ENCODE data around the gene PIGH.
A peak's percentile ranks its signal among the peaks of the same experiment; 100 is the strongest.
"Not testable (repeated sequence)": the region's sequence is repeated elsewhere in the genome, so short reads cannot be mapped to it uniquely, and the experiment has no call there.

The PIGH gene

DNA sequence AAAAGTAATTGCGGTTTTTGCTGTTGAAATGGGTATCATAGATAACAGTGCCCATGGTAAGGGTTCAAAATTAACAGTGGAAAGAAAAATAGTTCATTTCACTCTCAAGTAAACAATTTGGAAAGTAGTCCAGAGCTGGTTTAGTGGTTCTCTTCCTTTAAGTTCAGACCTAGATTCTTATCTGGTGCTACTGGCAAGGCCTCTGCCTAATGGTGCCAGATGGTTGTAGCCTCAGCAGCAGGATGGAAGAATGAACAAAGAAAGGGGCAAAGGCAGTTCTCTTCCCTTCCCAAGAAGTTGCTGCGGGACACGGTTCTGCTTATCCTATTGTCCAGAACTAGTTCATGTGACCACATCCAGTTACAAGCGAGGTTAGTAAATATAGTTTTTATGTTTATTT is 30.1 kb upstream of the PIGH start:
- no peaks in the 10 kb centered on the region for H3K9me3 ChIP-seq (replicated peaks; ENCODE audit: low read length)
- no peaks in the 10 kb centered on the region for H3K4me1 ChIP-seq (ENCODE audit: control insufficient read depth, insufficient read depth, low read length)
- no peak overlapping the region for H3K4me3 ChIP-seq (ENCODE audit: low read length)
- peaks cover 13% of the 10 kb centered on the region for H3K27me3 ChIP-seq (ENCODE audit: control insufficient read depth, insufficient read depth, low read length)
- H3K9ac ChIP-seq (ENCODE audit: low read depth, low read length): no peak overlapping the region
- H3K4me2 ChIP-seq (ENCODE audit: low read length): no peak overlapping the region
- H3K36me3 ChIP-seq (ENCODE audit: insufficient read depth, low read length): no peaks in the 10 kb centered on the region

DNA sequence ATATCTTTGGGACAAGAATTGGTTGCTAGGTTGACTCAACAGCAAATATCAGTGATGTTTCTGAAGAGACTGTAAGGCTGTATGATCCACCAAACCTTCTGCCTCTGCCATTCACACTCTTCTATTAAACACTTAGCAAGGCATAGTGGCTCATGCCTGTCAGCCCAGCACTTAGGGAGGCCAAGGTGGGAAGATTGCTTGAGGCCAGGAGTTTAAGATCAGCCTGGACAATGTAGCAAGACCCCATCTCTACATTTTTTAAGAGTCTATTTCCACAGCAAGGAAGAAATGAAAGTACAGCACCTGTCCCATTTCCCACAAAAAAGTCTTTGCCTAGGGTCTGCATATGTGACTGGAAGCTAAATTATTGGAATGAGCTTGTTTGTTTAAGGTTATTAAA is 27.5 kb upstream of the PIGH start:
- Histone ChIP-seq H3K4me1 (ENCODE audit: control insufficient read depth, insufficient read depth, low read length) (peaks cover 9% of the 10 kb centered on the region), H3K4me2 (ENCODE audit: low read length) (no peak overlapping the region), H3K36me3 (ENCODE audit: insufficient read depth, low read length) (no peaks in the 10 kb centered on the region), H3K9ac (ENCODE audit: low read depth, low read length) (no peak overlapping the region), H3K4me3 (ENCODE audit: low read length) (no peak overlapping the region), H3K9me3 (replicated peaks; ENCODE audit: low read length) (no peaks in the 10 kb centered on the region), H3K27me3 (ENCODE audit: control insufficient read depth, insufficient read depth, low read length) (peaks cover 13% of the 10 kb centered on the region)

DNA sequence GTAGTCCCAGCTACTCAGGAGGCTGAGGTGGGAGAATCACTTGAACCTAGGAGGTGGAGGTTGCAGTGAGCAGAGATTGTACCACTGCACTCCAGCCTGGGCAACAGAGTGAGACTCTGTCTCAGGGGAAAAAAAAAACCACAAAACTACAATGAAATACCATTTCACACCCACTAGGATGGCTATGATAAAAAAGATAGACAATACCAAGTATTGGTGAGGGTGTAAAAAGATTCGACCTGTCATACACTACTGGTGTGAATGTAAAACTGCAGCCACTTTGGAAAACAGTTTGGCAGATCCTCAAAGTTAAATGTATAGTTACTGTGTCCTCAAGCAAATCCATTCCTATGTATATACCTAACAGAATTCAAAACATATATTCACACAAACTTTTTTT is 26.1 kb upstream of the PIGH start:
- H3K9ac ChIP-seq (ENCODE audit: low read depth, low read length); H3K9me3 ChIP-seq (replicated peaks; ENCODE audit: low read length); H3K4me3 ChIP-seq (ENCODE audit: low read length); H3K4me2 ChIP-seq (ENCODE audit: low read length); H3K36me3 ChIP-seq (ENCODE audit: insufficient read depth, low read length): not testable (repeated sequence)
- peaks cover 13% of the 10 kb centered on the region for H3K27me3 ChIP-seq (ENCODE audit: control insufficient read depth, insufficient read depth, low read length)
- H3K4me1 ChIP-seq (ENCODE audit: control insufficient read depth, insufficient read depth, low read length): peaks cover 11% of the 10 kb centered on the region

DNA sequence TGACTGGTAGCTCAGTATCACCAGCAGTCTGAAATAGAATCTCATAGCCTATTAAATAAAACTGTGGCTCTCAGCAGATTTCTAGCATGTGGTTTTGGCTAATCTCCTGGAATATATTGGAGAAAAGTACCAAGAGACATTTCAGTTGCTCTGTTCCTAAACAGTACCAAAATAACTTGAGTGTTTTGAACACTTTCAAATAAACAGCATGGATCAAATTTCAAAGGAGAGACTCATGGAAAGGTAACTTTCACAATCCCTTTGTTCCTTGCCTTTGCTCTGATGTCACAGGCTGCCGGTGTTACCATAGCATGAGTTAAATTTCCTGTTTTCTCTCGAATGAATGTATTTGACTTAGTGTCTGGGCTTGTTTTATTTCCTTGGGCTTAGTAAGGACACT is 23.0 kb upstream of the PIGH start:
- Histone ChIP-seq H3K36me3 (ENCODE audit: insufficient read depth, low read length) (no peaks in the 10 kb centered on the region), H3K4me1 (ENCODE audit: control insufficient read depth, insufficient read depth, low read length) (peaks cover 24% of the 10 kb centered on the region), H3K27me3 (ENCODE audit: control insufficient read depth, insufficient read depth, low read length) (peaks cover 4% of the 10 kb centered on the region), H3K4me2 (ENCODE audit: low read length) (peak overlapping the region; percentile 37), H3K4me3 (ENCODE audit: low read length) (no peak overlapping the region), H3K9me3 (replicated peaks; ENCODE audit: low read length) (no peaks in the 10 kb centered on the region), H3K9ac (ENCODE audit: low read depth, low read length) (no peak overlapping the region)

DNA sequence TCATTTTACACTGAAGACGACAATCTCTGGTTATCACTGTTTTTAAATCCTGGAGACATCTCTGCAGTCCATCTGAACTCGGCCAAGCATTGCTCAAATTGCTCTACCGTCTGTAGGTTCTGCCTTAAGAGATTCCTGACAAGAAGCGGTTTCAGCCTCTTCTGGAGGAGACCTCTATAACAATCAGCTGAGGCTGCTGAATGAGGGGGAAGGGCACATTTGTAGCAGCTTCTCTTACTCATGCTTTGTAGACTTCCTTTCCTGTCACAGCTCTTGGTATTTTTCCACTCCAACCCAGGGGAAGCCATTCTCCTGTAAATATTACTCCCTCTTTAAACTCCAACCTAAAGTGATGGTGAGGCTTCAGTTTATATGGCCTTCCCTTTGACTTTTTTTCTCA is 22.6 kb upstream of the PIGH start:
- H3K4me3 ChIP-seq (ENCODE audit: low read length): no peak overlapping the region
- no peaks in the 10 kb centered on the region for H3K36me3 ChIP-seq (ENCODE audit: insufficient read depth, low read length)
- no peak overlapping the region for H3K9ac ChIP-seq (ENCODE audit: low read depth, low read length)
- H3K27me3 ChIP-seq (ENCODE audit: control insufficient read depth, insufficient read depth, low read length): peaks cover 4% of the 10 kb centered on the region
- H3K4me1 ChIP-seq (ENCODE audit: control insufficient read depth, insufficient read depth, low read length): peaks cover 24% of the 10 kb centered on the region
- H3K4me2 ChIP-seq (ENCODE audit: low read length): no peak overlapping the region
- no peaks in the 10 kb centered on the region for H3K9me3 ChIP-seq (replicated peaks; ENCODE audit: low read length)

DNA sequence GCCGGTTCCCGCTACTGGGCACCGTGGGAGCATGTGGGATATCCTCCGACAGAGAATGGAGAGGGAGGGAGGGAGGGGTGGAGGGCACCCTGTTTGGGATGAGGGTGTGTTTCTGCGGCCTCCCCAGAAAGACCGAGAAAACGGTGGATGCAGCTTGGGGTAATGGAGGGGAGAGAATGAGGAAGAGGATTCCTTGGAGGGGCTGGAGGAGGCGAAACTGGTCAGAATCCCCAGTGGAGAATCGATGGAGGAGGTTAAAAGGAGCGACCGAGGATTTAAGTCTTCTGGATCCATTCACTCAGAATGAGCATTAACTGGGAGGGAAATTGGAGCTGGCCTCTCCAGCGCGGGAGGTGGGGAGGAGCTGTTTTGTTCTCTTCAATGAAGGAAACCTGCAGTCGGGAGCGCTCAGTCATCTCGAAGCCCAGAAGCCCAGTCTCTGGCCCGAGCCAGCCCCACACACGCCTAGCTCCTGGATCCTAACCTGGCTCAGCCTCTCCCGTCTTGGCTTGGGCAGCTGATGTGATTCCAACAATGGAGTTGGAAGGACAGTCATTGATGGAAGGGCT is 20.2 kb upstream of the PIGH start:
- Histone ChIP-seq H3K9ac (ENCODE audit: low read depth, low read length) (peak overlapping the region; percentile 44), H3K4me3 (ENCODE audit: low read length) (peak overlapping the region; percentile 86), H3K36me3 (ENCODE audit: insufficient read depth, low read length) (no peaks in the 10 kb centered on the region), H3K4me2 (ENCODE audit: low read length) (peak overlapping the region; percentile 99), H3K9me3 (replicated peaks; ENCODE audit: low read length) (no peaks in the 10 kb centered on the region), H3K27me3 (ENCODE audit: control insufficient read depth, insufficient read depth, low read length) (peaks cover 4% of the 10 kb centered on the region), H3K4me1 (ENCODE audit: control insufficient read depth, insufficient read depth, low read length) (peaks cover 24% of the 10 kb centered on the region)

DNA sequence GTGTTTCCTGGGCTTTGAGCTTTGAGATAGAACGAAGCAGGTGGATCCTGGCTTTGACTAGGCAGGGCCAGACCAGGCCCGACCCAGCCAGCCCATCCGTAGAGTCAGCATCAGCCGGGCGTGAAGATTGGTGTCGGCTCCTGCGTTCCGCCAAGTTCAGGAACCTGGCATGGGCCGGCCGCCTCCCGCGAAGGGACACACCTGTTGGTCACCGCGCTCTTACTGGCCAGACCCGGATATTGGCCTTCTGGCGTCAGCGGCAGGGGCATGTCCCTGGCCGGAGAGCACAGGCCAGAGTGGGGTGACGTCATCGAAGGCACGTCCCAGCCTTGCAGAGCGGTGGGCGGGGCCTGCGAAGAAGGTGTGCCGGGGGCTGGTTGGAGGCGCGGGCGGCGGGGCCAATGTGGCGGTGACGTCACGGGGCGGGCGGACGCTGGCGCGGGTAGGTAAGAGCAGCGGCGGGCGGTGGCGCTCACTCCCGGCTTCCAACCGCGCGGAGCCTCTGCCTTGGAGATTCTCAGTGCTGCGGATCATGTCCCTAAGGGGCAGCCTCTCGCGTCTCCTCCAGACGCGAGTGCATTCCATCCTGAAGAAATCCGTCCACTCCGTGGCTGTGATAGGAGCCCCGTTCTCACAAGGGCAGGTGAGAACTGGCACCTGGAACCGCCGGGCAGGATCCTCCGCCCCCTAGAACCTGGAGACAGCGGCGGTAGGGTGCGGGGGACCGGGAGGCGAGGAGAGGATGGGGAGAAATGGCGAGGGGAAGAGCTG is 19.6 kb upstream of the PIGH start, which contains the start of gene ARG2:
Gene ARG2, plus strand, starts transcription at position 475 of the 771 bp plus-strand sequence. Its CDS starts 58 bp downstream, at position 533.
- H3K4me1 ChIP-seq (ENCODE audit: control insufficient read depth, insufficient read depth, low read length): peaks cover 24% of the 10 kb centered on the region
- H3K36me3 ChIP-seq (ENCODE audit: insufficient read depth, low read length): no peaks in the 10 kb centered on the region
- H3K27me3 ChIP-seq (ENCODE audit: control insufficient read depth, insufficient read depth, low read length): peaks cover 9% of the 10 kb centered on the region
- H3K9me3 ChIP-seq (replicated peaks; ENCODE audit: low read length): no peaks in the 10 kb centered on the region
- peak within 1 kb of the TSS; percentile 44 for H3K9ac ChIP-seq (ENCODE audit: low read depth, low read length)
- H3K4me3 ChIP-seq (ENCODE audit: low read length): peak within 1 kb of the TSS; percentile 86
- peak within 1 kb of the TSS; percentile 99 for H3K4me2 ChIP-seq (ENCODE audit: low read length)

DNA sequence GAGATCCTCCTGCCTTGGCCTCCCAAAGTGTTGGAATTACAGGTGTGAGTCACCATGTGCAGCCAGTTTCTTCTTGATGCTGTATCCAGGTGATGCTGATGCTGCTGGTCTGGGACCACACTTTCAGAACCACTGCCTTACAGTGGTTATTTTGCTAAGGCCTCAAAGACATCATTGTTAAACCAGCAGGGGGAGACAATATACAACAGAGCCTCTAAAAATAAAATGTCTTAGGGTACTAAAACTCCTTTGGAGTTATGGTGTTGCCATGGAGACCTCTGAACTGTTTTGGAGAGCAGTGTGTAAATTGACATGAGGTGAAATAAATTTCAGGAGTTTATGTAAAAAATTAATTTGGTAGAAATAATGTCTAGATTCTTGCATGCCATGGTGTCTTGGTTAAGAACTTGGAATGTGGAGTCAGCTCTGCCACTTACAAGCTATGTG is 18.6 kb upstream of the PIGH start:
- Histone ChIP-seq H3K4me3 (ENCODE audit: low read length) (no peak overlapping the region), H3K9ac (ENCODE audit: low read depth, low read length) (peak overlapping the region; percentile 44), H3K4me2 (ENCODE audit: low read length) (no peak overlapping the region), H3K4me1 (ENCODE audit: control insufficient read depth, insufficient read depth, low read length) (peaks cover 24% of the 10 kb centered on the region), H3K9me3 (replicated peaks; ENCODE audit: low read length) (no peaks in the 10 kb centered on the region), H3K27me3 (ENCODE audit: control insufficient read depth, insufficient read depth, low read length) (peaks cover 16% of the 10 kb centered on the region), H3K36me3 (ENCODE audit: insufficient read depth, low read length) (no peaks in the 10 kb centered on the region)

DNA sequence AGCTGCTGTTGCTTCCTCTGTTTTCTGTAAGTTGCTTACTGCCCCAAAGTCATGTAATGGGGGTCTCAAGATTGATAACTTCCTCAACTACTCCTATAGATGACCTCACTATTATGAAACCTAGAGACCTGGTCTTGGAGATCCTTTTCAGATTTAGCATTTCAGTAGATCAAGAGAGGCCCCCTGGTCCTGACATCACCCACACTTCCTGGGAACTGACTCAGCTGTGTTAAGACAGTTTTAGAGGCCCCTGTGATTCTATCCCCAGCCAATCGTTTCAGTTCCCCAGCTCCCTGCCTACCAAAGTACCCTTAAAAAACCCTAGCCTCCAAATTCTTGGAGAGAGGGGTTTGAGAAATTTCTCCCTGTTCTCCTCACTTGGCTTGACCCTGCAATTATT is 10.4 kb upstream of the PIGH start:
- no peak overlapping the region for H3K4me3 ChIP-seq (ENCODE audit: low read length)
- peaks cover 59% of the 10 kb centered on the region for H3K27me3 ChIP-seq (ENCODE audit: control insufficient read depth, insufficient read depth, low read length)
- H3K9me3 ChIP-seq (replicated peaks; ENCODE audit: low read length): no peaks in the 10 kb centered on the region
- no peaks in the 10 kb centered on the region for H3K4me1 ChIP-seq (ENCODE audit: control insufficient read depth, insufficient read depth, low read length)
- H3K36me3 ChIP-seq (ENCODE audit: insufficient read depth, low read length): no peaks in the 10 kb centered on the region
- no peak overlapping the region for H3K4me2 ChIP-seq (ENCODE audit: low read length)
- H3K9ac ChIP-seq (ENCODE audit: low read depth, low read length): no peak overlapping the region

DNA sequence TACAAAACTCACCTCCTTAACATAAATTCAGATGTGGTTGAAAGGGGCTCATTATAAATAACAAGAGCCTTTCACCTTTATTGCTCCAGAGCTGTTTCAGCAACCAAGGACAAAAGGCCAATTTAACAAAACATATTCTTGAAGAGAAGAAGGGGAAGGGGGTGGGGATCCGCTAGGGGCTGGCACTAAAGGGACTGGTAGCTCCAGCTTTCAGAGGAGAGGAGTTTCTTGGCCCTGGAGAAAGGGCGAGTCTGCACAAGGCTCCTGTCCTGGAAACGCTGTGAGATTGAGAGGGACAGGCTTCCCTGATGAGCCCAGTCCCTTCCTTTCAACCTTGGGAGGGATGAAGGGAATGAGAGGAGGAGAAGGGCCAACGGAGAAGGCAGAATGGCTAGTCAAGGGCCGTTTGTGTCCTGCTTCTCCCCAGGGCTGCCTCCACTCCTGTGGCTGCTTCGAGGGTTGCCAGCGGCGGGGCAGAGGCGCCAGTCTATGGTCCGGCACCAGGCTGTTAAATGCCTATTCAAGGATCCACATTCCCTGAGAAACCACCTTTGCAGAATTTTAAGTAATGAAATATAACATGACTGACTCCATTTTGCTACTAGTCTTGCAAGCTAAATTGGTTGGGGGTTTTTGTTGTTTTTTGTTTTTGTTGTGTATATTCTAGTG is 9.7 kb upstream of the PIGH start:
- Histone ChIP-seq H3K4me1 (ENCODE audit: control insufficient read depth, insufficient read depth, low read length) (no peaks in the 10 kb centered on the region), H3K4me3 (ENCODE audit: low read length) (no peak overlapping the region), H3K27me3 (ENCODE audit: control insufficient read depth, insufficient read depth, low read length) (peaks cover 54% of the 10 kb centered on the region), H3K9me3 (replicated peaks; ENCODE audit: low read length) (no peaks in the 10 kb centered on the region), H3K36me3 (ENCODE audit: insufficient read depth, low read length) (no peaks in the 10 kb centered on the region), H3K4me2 (ENCODE audit: low read length) (no peak overlapping the region), H3K9ac (ENCODE audit: low read depth, low read length) (no peak overlapping the region)

DNA sequence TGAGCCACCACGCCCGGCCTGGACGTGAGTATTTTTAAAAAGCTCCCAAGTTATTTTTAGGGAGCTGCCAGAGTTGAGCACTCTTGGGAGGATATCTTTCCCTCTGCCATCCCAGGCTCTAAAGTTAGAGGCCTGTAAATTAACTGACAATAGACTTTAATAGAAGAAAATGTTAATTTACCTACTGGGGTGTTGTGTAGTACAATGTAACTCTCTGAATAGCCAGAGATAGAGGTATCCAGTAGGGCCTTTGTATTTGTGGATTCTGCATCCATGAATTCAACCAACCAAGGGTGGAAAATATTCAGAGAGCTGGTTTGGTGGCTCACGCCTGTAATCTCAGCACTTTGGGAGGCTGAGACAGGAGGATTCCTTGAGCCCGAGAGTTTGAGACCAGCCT is 7.6 kb upstream of the PIGH start:
- no peaks in the 10 kb centered on the region for H3K36me3 ChIP-seq (ENCODE audit: insufficient read depth, low read length)
- no peaks in the 10 kb centered on the region for H3K9me3 ChIP-seq (replicated peaks; ENCODE audit: low read length)
- peaks cover 38% of the 10 kb centered on the region for H3K27me3 ChIP-seq (ENCODE audit: control insufficient read depth, insufficient read depth, low read length)
- no peak overlapping the region for H3K9ac ChIP-seq (ENCODE audit: low read depth, low read length)
- no peak overlapping the region for H3K4me2 ChIP-seq (ENCODE audit: low read length)
- H3K4me3 ChIP-seq (ENCODE audit: low read length): no peak overlapping the region
- no peaks in the 10 kb centered on the region for H3K4me1 ChIP-seq (ENCODE audit: control insufficient read depth, insufficient read depth, low read length)

Data from skeletal muscle satellite cell (primary cell).